Esophagus squamous epithelium (tissue), 4 donors: ENCODE measurements around the gene CHMP4A.

ENCODE experiments used
- CTCF ChIP-seq, 6 experiments: fragments of 450-650 bp in 4 of 6; fragments of 200-600 bp in 2 of 6; sonication (generic) in 2 of 6; IDR thresholded peaks; one replicate each; pipeline ENCODE4 v1.5.1; 2016 to 2019; ENCODE audit warnings: antibody characterized with exemption in 6 of 6, mild to moderate bottlenecking in 4 of 6, moderate library complexity in 4 of 6
- POLR2A ChIP-seq, 4 donors: fragments of 450-650 bp; IDR thresholded peaks; one replicate each; pipeline ENCODE4 v1.6.1; 2017; ENCODE audit warnings: antibody characterized with exemption in 4 of 4, mild to moderate bottlenecking in 4 of 4, moderate library complexity in 3 of 4

- no peak for TF ChIP-seq CTCF (IDR thresholded peaks at IDR 0.05)
- TF ChIP-seq POLR2A (IDR thresholded peaks at IDR 0.05) = no peak
Observed at GRCh38 chr14:24226473-24226872, 13.2 kb upstream of the CHMP4A start.
